GM21576 (cell line): ENCODE results near the gene VANGL2.

ENCODE experiments used
- ATAC-seq: cut with Tn5 transposase; IDR thresholded peaks from one replicate; pipeline ENCODE4 v1.9.1; 2021; ENCODE audit warnings: mild to moderate bottlenecking, moderate library complexity; ENCODE audit not compliant: unreplicated experiment

VANGL2 gene

GRCh38 chr1:160400223-160400645 lies at the start of gene VANGL2:
Gene VANGL2, plus strand, starts transcription at chr1:160400564. Its CDS starts 15,274 bp downstream, at chr1:160415838.
- ATAC-seq, result no peak

DNA sequence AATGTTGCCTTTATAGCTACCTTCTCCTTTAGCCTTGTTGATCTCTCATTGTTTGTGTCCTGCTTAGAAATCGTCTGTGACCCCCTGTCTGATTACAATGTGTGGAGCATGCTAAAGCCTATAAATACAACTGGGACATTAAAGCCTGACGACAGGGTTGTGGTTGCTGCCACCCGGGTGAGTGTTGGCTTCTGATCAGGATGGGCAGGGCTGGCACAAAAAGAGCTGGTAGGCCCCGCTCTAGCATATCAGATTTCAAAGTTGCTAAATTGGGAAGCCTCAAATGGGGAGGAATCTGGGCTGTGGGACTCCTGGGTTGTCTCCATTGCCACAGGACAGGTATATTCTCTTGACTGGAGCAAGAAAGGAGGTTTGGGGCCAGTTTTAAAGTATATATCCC lies 48.7 kb upstream of the VANGL2 start:
- no peak for ATAC-seq

DNA sequence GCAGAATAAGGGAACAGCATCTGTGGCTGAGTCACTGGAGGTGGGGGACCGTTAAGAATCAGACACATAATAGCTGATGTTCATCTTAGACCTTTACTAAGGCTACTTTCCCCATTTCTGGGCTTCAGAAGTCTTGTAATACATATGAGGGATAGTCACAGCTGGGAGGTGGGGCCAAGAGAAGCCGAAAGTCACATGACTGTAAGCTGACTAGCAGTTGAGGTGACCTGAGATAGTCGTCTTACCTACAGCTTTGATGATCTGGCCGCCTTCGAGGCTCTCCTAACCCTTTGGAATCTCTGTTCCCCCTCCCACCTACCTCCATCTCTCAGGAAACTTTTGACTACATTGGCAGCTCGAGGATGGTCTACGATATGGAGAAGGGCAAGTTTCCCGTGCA lies 47.8 kb upstream of the VANGL2 start:
- ATAC-seq, result no peak

DNA sequence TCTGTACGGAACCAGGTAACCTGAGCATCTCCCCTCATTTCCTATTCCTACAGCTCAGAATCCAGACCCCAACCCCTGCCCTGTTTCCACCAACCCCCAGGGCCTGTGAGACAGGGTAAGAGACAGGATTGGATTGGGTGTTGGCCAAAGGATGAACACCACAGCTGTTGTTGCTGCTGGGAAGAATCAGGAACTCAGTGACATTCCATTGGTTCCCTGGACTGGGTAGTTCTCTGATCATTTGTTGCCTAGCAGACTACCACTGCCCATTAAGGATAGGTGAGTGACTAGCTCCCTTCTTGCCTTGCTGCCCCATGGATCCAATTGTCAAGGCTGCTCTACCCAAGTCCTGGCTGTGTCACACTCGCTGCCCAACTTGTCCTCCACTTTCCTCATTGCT lies 47.1 kb upstream of the VANGL2 start:
- ATAC-seq, result no peak

DNA sequence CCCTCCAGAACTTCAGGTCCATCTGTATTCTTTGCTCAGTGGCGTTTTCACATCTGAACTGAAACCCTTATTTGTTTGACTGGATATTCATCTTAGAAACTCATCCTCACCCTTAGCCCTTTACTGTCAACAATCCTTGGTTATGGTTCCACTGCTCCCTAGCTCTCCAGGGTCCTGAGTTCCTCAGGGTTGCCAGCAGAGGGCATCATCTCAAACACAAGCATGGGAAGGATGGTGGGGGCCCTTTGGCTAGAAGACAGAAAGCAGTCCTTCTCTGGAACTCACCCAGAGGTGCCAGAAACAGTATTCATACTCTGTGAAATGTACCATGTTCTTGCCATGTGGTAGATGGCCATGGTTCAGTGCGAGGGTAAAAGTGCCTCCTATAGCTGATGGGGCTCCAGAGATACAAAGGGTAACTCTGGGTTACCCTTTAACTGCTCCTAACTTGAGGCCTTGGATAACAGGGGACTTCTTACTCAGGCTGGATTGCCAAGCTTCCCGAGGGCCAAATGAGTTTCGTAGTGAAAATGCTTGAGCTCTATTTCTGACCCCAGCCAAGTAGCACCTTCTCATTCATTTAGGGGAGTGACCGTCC lies 45.9 kb upstream of the VANGL2 start:
- ATAC-seq, result no peak

DNA sequence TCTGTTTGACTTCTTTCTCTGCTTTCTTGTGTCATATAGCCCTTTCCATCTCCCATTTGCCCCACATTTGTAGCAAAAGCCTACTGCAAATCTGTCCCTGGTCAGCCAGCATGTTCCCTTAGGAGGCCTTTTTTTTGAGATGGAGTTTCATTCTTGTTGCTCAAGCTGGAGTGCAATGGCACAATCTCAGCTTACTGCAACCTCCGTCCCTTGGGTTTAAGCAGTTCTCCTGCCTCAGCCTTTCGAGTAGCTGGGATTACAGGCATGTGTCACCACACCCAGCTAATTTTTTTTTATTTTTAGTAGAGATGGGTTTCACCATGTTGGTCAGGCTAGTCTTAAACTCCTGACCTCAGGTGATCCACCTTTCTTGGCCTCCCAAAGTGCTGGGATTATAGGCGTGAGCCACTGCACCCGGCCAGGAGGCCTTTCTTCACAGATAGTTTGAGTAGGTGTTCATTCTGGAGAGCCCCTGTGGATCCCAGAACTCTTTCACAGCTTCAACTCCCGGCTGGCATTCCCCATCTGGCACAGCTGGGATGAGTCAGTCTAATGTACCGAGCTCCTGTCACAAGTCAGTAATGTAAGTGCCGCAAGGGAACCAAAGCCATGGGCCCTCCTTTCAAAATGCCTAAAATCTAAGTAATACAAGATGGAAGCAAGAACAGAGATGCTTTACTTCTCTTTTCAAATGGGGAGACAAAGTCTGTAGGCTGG lies 42.9 kb upstream of the VANGL2 start:
- no peak for ATAC-seq

DNA sequence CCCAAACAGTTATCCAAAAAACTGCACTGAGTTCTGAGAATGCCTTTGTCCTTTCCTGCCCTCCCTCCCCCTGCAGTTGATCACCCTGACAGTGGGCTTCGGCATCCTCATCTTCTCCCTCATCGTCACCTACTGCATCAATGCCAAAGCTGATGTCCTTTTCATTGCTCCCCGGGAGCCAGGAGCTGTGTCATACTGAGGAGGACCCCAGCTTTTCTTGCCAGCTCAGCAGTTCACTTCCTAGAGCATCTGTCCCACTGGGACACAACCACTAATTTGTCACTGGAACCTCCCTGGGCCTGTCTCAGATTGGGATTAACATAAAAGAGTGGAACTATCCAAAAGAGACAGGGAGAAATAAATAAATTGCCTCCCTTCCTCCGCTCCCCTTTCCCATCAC lies 42.3 kb upstream of the VANGL2 start:
- ATAC-seq, result no peak

DNA sequence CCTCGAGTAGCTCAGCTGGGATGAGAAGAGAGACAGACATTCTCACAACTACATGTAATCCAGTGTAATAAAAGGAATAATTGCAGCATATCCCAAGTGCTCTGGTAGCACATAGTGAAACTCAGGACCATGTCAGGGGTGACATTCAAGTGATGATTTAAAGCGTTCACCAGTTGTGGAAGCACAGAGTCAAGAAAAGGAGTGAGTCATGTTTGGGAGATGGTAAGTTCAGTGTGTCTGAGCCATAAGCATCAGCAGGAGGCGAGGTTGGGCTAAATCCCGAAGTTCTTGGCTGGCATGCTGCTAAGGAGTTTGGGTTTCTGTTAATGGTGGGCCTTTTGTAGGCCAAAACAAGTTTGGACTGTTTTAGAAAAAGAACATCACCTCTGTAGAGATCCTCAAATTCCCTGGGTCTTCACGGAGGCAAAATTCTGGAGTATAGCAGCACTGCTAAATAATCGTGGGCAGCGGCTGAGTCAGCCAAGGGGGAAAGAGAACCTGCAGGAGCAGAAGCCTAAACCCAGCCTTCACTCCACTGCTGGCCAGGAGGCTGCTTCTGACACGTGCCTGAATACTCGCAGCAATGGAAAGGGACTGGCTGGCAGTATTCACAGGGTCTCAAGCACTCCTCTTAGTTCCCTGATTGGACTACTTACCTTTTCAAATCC lies 40.7 kb upstream of the VANGL2 start:
- no peak for ATAC-seq

DNA sequence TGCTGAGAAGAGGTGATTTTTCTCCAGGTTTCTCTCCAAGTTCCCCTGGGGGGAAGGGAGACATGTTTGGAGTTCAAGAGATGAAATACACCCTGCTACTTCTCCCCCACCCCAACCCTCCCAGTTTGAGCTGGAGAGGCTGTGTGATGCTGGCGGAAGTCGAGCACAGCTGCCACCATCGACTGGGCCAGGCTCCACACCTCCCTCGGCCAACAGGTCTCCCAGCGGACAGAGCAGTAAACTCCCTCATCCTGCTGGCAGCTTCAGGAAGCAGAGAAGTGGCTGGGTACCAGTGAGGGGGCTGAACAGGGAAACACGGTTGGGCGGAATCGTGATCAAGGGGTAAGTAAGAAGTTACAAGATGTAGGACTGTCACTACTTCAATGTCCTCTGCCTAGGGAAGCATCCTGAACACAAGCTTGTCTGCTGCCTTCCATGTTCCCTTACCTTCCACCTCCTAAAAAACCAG lies 40.1 kb upstream of the VANGL2 start:
- no peak for ATAC-seq

DNA sequence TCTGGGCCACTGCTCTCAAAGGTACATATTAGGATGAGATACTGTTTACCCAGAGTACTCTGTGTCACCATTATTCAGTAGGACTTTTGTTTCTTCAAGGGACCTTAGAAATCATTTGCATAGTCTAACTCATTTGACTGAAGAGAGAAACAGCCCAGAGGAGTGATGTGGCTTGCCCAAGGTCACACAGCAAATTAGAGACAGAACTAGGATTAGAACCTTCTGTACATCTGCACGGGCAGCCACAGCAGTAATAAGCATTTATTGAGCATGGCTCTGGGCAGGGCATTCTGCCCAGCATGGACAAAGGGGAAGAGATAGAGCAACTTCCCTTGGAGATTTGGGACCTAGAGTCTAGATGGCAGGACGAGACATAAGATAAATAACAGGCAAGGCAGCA lies 39.2 kb upstream of the VANGL2 start:
- ATAC-seq, result no peak

GRCh38 chr1:160361814-160362167 lies 38.6 kb upstream of the VANGL2 start:
- no peak for ATAC-seq

DNA sequence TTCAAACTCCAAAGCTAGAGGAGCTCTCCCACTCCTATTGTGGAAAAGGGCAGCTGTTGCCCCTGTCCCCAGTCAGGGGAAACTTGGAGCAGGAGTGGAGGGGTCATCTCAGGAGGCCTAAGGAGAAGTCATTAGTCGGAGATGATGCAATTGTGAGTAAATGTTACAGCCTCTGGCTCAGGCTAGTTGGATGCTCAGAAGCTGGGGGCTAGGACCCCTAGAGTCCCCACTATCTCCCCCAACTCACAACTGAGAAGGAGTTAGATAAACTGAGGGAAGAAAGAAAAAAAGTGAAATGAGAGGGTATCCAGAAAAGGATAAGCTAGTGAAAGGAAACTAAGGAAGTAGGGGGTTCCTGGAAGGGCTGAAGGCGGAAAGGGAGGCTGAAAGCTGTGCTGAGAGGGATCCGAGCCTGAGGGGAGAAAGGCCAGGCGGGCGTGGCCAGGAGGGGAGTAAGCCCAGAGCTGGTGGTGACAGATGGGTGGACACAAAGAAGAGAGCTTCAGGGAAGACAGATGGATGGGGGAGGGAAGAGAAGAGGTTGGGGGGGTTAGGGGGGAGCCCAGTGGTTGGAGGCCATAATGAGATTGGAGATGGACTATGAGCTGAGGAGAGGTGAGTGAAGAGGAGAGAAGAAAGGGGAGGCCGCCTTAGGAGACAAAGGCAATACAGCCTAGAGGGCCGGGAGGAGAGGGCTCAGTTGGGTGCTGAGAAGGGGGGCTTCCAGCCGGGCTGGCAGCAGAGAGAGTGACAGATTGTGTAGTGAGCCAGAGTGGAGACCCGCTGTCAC lies 38.0 kb upstream of the VANGL2 start:
- ATAC-seq, result no peak

GRCh38 chr1:160363010-160363409 lies 37.4 kb upstream of the VANGL2 start:
- no peak for ATAC-seq

DNA sequence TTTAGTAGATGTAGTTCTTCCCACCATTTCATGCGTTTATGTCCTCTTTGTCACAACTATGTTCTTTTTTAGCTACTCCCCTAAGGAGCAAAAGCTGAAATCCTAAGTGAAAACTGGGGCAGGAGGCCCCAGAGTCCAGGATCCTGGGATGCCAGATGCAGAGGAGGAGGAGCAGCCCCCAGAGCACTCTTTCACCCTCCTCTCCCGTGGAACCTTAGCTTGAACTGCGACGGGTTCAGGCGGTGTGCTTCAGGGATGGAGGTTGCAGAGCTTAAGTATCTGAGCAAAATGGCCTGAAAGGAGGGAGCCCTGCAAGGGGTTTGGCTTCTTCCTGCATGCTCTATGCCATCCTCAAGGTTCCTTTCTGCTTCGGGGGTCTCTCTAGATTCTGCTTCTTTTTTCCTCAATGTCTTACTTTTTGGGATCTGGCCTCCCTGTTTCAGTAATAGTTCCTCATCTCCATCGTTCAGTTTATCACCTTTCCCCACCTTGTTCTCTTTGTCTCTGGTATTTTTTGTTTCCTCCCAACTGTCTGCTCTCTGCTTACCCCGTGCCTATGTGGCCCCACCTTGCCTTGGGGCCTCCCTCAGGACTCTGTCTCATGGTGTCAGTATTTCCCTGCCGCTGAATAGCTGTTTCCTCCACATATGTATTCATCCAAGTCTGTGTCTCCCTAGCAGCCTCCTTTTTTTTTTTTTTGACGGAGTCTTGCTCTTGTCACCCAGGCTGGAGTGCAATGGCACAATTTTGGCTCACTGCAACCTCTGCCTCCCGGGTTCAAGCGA lies 36.2 kb upstream of the VANGL2 start:
- ATAC-seq, result no peak

DNA sequence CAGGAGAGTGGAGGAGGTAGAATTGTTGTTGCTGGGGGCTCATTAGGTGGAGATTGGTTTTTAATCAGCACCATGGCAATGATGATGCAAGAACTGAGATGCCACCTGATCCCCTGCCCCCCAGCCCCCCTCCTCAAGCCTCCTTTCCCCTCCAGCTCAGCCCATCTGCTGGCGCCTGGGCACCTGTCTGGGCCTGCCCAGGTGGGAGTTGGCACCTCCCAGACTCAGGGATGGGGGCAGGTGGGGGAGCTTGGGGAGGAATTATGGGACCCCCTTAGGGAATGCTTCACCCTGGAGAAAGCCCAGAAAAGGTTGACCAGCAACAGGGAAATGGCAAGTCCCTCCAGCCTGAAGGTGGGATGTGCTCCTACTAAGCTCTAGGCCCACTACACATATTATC lies 35.0 kb upstream of the VANGL2 start:
- no peak for ATAC-seq

DNA sequence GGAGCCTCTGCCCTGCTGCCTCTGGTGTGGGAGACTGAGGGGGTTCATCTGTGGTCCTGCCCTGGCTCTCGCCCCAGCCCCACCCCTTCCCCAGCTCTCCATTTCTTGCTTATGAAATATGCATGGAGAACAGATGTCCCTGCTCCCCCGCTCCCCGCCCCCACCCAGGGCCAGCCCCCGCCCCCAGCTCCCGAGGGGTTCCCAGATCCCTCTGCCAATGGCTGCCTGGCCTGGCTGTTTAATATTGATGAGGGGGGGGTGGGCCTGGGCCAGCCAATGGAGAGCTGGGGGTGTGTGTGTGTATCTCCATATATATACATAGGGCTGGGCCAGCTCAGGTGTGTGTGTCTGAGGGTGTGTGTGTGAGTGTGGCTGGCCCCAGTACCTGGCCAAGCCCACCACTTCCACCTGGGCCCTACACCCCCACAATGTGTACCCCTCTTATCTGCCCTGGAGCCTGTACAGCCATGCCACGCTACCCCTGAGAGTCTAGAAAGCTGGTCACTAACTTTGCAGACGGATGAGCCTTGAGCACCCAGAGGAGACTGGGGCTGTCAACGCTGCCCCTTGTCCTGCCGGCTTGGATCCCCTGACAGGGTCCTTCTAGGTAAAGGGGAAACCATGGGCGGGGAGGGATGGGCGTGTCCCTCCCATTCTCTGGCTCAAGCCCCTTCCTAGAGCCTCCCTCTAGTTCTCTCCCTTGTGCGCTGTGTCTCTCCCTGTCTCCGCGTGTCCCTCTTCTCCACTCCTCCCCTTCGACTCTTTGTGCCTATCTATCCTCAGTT lies 33.4 kb upstream of the VANGL2 start, which contains the start of gene NHLH1:
Gene NHLH1 (plus strand): TSS at position 341 of the 785 bp plus-strand sequence. CDS start 3,661 bp downstream, outside the sequence.
- ATAC-seq, result no peak

DNA sequence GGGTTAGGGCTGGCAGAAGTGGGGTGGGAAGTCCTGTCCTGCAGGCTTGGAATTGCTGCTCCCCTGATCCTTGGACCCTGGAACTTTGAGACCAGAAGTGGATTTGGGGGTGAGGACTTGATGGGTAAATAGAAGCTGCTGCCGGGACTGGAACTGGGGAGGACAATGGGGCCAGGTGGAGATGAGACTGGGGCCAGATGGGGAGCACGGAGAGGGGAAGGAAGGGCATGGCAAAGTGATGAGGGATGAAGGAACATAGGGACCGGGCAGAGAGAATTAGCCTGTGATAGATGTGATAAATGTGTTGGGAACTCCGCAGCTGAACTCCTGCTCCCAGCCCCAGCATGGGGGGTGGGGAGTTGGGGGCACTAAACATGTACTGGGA lies 32.9 kb upstream of the VANGL2 start:
- ATAC-seq, result no peak

GRCh38 chr1:160367934-160368923 lies 32.1 kb upstream of the VANGL2 start:
- ATAC-seq, result no peak

DNA sequence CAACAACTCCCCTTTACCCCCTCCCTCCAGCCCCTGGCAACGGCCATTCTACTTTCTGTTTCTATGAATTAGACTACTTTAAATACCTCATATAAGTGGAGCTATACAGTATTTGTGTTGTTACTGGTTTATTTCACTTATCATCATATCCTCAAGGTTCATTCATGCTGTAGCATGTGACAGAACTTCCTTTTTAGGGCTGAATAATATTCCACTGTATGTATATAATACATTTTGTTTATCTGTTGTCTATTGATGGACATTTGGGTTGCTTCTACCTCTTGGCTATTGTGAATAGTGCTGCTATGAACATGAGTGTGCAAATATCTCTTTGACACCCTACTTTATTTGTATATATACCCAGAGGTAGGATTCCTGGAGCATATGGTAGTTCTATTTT lies 31.3 kb upstream of the VANGL2 start:
- ATAC-seq, result no peak
